Measurements from ENCODE around the gene DNAJC5G. TPM values are rescaled to one million over a fixed set of nuclear protein-coding genes. Genes with fewer than 3 reads are reported as not detected.

DNAJC5G gene
- total and polyA plus RNA-seq, 9 of the 15 experiments (the other 6 are each of a cell fraction or from before 2014, with no cell fraction given) = not detected

GRCh38 chr2:27291865-27292264 is 16.6 kb downstream of the DNAJC5G start (continued):
- TF ChIP-seq ZNF518B (CRISPR knock-in tag; IDR thresholded peaks at IDR 0.05) (no peak), CHCHD3 (CRISPR knock-in tag; IDR thresholded peaks at IDR 0.05) (no peak), FOS (IDR thresholded peaks at IDR 0.05; ENCODE audit: extremely low read depth, insufficient read length) (no peak), ZNF445 (CRISPR knock-in tag; IDR thresholded peaks at IDR 0.05; ENCODE audit: low read depth) (no peak), CBFB (CRISPR knock-in tag; IDR thresholded peaks at IDR 0.05) (0 out of 2 replicates have a peak, but pooled peaks have one; percentile 27), ZNF695 (CRISPR knock-in tag; IDR thresholded peaks at IDR 0.05) (no peak), HMBOX1 (IDR thresholded peaks at IDR 0.05) (peak; percentile 40; the same call in 1 of the 2 replicates), CBX8 (IDR thresholded peaks at IDR 0.05; ENCODE audit: borderline replicate concordance, extremely low read depth, low read depth, low read length, poor library complexity, severe bottlenecking) (no peak), TCF7L2 (IDR thresholded peaks at IDR 0.05; ENCODE audit: low read depth, low read length) (no peak), MAFG (tag; conservative IDR thresholded peaks at IDR 0.05) (no peak), FUS (optimal IDR thresholded peaks at IDR 0.05; ENCODE audit: low read depth, low read length) (no peak), NR2F6 (CRISPR knock-in tag; IDR thresholded peaks at IDR 0.05) (no peak), IFI16 (CRISPR knock-in tag; IDR thresholded peaks at IDR 0.05) (no peak), SMC3 (conservative IDR thresholded peaks at IDR 0.05; ENCODE audit: insufficient read depth, low read depth, low read length) (0 out of 2 replicates have a peak, but pooled peaks have one; percentile 19), STAG1 (CRISPR knock-in tag; IDR thresholded peaks at IDR 0.05; ENCODE audit: borderline replicate concordance) (peak; percentile 54; the same call in 1 of the 2 replicates), ZSCAN29 (IDR thresholded peaks at IDR 0.05) (no peak), ELF4 (CRISPR knock-in tag; IDR thresholded peaks at IDR 0.05) (no peak), CBX1 (IDR thresholded peaks at IDR 0.05; ENCODE audit: low read depth) (no peak), GABPB2 (CRISPR knock-in tag; conservative IDR thresholded peaks at IDR 0.05) (no peak), ZBTB2 (IDR thresholded peaks at IDR 0.05) (no peak), ZBTB8A (IDR thresholded peaks at IDR 0.05; ENCODE audit: partially characterized antibody) (no peak), RBM34 (IDR thresholded peaks at IDR 0.05; ENCODE audit: borderline replicate concordance, insufficient read depth, low read length) (no peak), ARNT (IDR thresholded peaks at IDR 0.05) (no peak), NCOA4 (IDR thresholded peaks at IDR 0.05; ENCODE audit: partially characterized antibody) (no peak)

All from K562 (cell line).